ENCODE measurements around the gene DLK1.

DLK1 gene

GRCh38 chr14:100723135-100723829 lies 3.4 kb upstream of the DLK1 start:
- DNase-seq (ENCODE audit: low spot score), result no peak
- no peak for TF ChIP-seq CTCF (IDR thresholded peaks at IDR 0.05; ENCODE audit: extremely low read depth, missing control alignments)

GRCh38 chr14:100723830-100724437 lies 2.8 kb upstream of the DLK1 start:
- no peak for TF ChIP-seq CTCF (IDR thresholded peaks at IDR 0.05; ENCODE audit: extremely low read depth, missing control alignments)
- DNase-seq (ENCODE audit: low spot score), result no peak

GRCh38 chr14:100724536-100724935 lies 2.2 kb upstream of the DLK1 start:
- TF ChIP-seq CTCF (IDR thresholded peaks at IDR 0.05; ENCODE audit: extremely low read depth, missing control alignments), result no peak
- DNase-seq (ENCODE audit: low spot score), result no peak

GRCh38 chr14:100725587-100726387 lies 905 bp upstream of the DLK1 start:
- no peak for DNase-seq (ENCODE audit: low spot score)
- no peak for TF ChIP-seq CTCF (IDR thresholded peaks at IDR 0.05; ENCODE audit: extremely low read depth, missing control alignments)

- no peak for TF ChIP-seq CTCF (IDR thresholded peaks at IDR 0.05; ENCODE audit: extremely low read depth, missing control alignments)
- no peak for DNase-seq (ENCODE audit: low spot score)
Measured at GRCh38 chr14:100727086-100727872, 587 bp downstream of the DLK1 start.

GRCh38 chr14:100727873-100728240 lies 1.2 kb downstream of the DLK1 start:
- no peak for DNase-seq (ENCODE audit: low spot score)
- TF ChIP-seq CTCF (IDR thresholded peaks at IDR 0.05; ENCODE audit: extremely low read depth, missing control alignments), result no peak

Data from GM20000 (cell line).